ENCODE measurements around the gene OR52B6. TPM values are rescaled to one million over a fixed set of nuclear protein-coding genes. Genes with fewer than 3 reads are reported as not detected.

The OR52B6 gene
- not detected for total RNA-seq

- no peak for DNase-seq
- no peaks in the 10 kb centered on the region for H3K4me1 Mint-ChIP-seq
- no peak within 1 kb of the TSS for H3K4me3 Mint-ChIP-seq
- H3K27ac Mint-ChIP-seq = no peak within 1 kb of the TSS
- no peaks in the 10 kb centered on the region for H3K9me3 Mint-ChIP-seq (ENCODE audit: low read depth)
- no peaks in the 10 kb centered on the region for H3K36me3 Mint-ChIP-seq
- no peak for ATAC-seq
- no peaks in the 10 kb centered on the region for H3K27me3 Mint-ChIP-seq
- CTCF ChIA-PET = no interaction called here
These were observed at the start of gene OR52B6 for GRCh38 chr11:5580577-5580976. Gene OR52B6, plus strand, starts transcription at chr11:5580877. Its CDS starts 0 bp downstream, at chr11:5580877.

GRCh38 chr11:5531053-5531831 lies 49.4 kb upstream of the OR52B6 start:
- no peak overlapping the region for H3K27ac Mint-ChIP-seq
- H3K4me3 Mint-ChIP-seq = no peak overlapping the region
- H3K4me1 Mint-ChIP-seq = no peaks in the 10 kb centered on the region
- H3K9me3 Mint-ChIP-seq (ENCODE audit: low read depth) = no peaks in the 10 kb centered on the region
- peaks cover 5% of the 10 kb centered on the region for H3K27me3 Mint-ChIP-seq
- H3K36me3 Mint-ChIP-seq = no peaks in the 10 kb centered on the region
- CTCF ChIA-PET = no interaction called here
- no peak for DNase-seq
- ATAC-seq = no peak

- Mint-ChIP-seq H3K4me3 (no peak overlapping the region), H3K27ac (no peak overlapping the region), H3K36me3 (no peaks in the 10 kb centered on the region), H3K9me3 (ENCODE audit: low read depth) (no peaks in the 10 kb centered on the region), H3K27me3 (peaks cover 12% of the 10 kb centered on the region), H3K4me1 (no peaks in the 10 kb centered on the region)
- DNase-seq = no peak
- ATAC-seq = no peak
- CTCF ChIA-PET = no interaction called here
These were observed 46.6 kb upstream of the OR52B6 start for GRCh38 chr11:5534046-5534445.

- Mint-ChIP-seq H3K9me3 (ENCODE audit: low read depth) (no peaks in the 10 kb centered on the region), H3K4me3 (no peak overlapping the region), H3K27me3 (peaks cover 13% of the 10 kb centered on the region), H3K4me1 (no peaks in the 10 kb centered on the region), H3K36me3 (no peaks in the 10 kb centered on the region), H3K27ac (no peak overlapping the region)
- CTCF ChIA-PET = no interaction called here
- no peak for ATAC-seq
- DNase-seq = no peak
These were observed 44.2 kb upstream of the OR52B6 start for GRCh38 chr11:5536482-5536881.

GRCh38 chr11:5541427-5541826 lies 39.2 kb upstream of the OR52B6 start:
- no peak for ATAC-seq
- no peak for DNase-seq
- H3K9me3 Mint-ChIP-seq (ENCODE audit: low read depth) = no peaks in the 10 kb centered on the region
- no peak overlapping the region for H3K4me3 Mint-ChIP-seq
- no peaks in the 10 kb centered on the region for H3K4me1 Mint-ChIP-seq
- H3K36me3 Mint-ChIP-seq = no peaks in the 10 kb centered on the region
- peaks cover 11% of the 10 kb centered on the region for H3K27me3 Mint-ChIP-seq
- CTCF ChIA-PET = no interaction called here
- H3K27ac Mint-ChIP-seq = no peak overlapping the region

GRCh38 chr11:5546457-5546856 lies 34.2 kb upstream of the OR52B6 start:
- CTCF ChIA-PET = no interaction called here
- Mint-ChIP-seq H3K4me3 (no peak overlapping the region), H3K27ac (no peak overlapping the region), H3K4me1 (no peaks in the 10 kb centered on the region), H3K27me3 (peaks cover 4% of the 10 kb centered on the region), H3K36me3 (no peaks in the 10 kb centered on the region), H3K9me3 (ENCODE audit: low read depth) (no peaks in the 10 kb centered on the region)
- no peak for DNase-seq
- ATAC-seq = no peak

GRCh38 chr11:5547982-5548381 lies 32.7 kb upstream of the OR52B6 start:
- no peak for ATAC-seq
- no peak for DNase-seq
- Mint-ChIP-seq H3K27me3 (peaks cover 9% of the 10 kb centered on the region), H3K27ac (no peak overlapping the region), H3K4me1 (no peaks in the 10 kb centered on the region), H3K9me3 (ENCODE audit: low read depth) (no peaks in the 10 kb centered on the region), H3K4me3 (no peak overlapping the region), H3K36me3 (no peaks in the 10 kb centered on the region)
- CTCF ChIA-PET = no interaction called here

- Mint-ChIP-seq H3K9me3 (ENCODE audit: low read depth) (no peaks in the 10 kb centered on the region), H3K27ac (no peak within 1 kb of the TSS), H3K27me3 (peaks cover 9% of the 10 kb centered on the region), H3K4me1 (no peaks in the 10 kb centered on the region), H3K36me3 (no peaks in the 10 kb centered on the region), H3K4me3 (no peak within 1 kb of the TSS)
- CTCF ChIA-PET = no interaction called here
- no peak for ATAC-seq
- DNase-seq = no peak
These were observed 32.2 kb upstream of the OR52B6 start, which contains the start of gene OR52H1 for GRCh38 chr11:5548440-5548839. Gene OR52H1, minus strand, starts transcription at chr11:5548540. Its CDS starts 3,035 bp downstream, at chr11:5545505.

- Mint-ChIP-seq H3K9me3 (ENCODE audit: low read depth) (no peaks in the 10 kb centered on the region), H3K4me3 (no peak overlapping the region), H3K27me3 (peaks cover 14% of the 10 kb centered on the region), H3K27ac (no peak overlapping the region), H3K4me1 (no peaks in the 10 kb centered on the region), H3K36me3 (no peaks in the 10 kb centered on the region)
- DNase-seq (no peak), ATAC-seq (no peak)
- CTCF ChIA-PET = no interaction called here
These were observed 30.1 kb upstream of the OR52B6 start for GRCh38 chr11:5550440-5551095.

GRCh38 chr11:5553343-5553742 lies 27.3 kb upstream of the OR52B6 start:
- DNase-seq (no peak), ATAC-seq (no peak)
- CTCF ChIA-PET = no interaction called here
- peaks cover 23% of the 10 kb centered on the region for H3K27me3 Mint-ChIP-seq
- no peaks in the 10 kb centered on the region for H3K4me1 Mint-ChIP-seq
- no peaks in the 10 kb centered on the region for H3K9me3 Mint-ChIP-seq (ENCODE audit: low read depth)
- H3K36me3 Mint-ChIP-seq = no peaks in the 10 kb centered on the region
- H3K27ac Mint-ChIP-seq = no peak overlapping the region
- no peak overlapping the region for H3K4me3 Mint-ChIP-seq

- no peak for ATAC-seq
- no peaks in the 10 kb centered on the region for H3K36me3 Mint-ChIP-seq
These were observed 24.0 kb upstream of the OR52B6 start for GRCh38 chr11:5556596-5557188.

GRCh38 chr11:5557751-5558150 lies 22.9 kb upstream of the OR52B6 start:
- Mint-ChIP-seq H3K9me3 (ENCODE audit: low read depth) (no peaks in the 10 kb centered on the region), H3K27ac (no peak overlapping the region), H3K27me3 (peaks cover 18% of the 10 kb centered on the region), H3K36me3 (no peaks in the 10 kb centered on the region), H3K4me1 (no peaks in the 10 kb centered on the region), H3K4me3 (no peak overlapping the region)
- no peak for DNase-seq
- no peak for ATAC-seq
- CTCF ChIA-PET = no interaction called here

More at GRCh38 chr11:5556596-5557188, 24.0 kb upstream of the OR52B6 start:
- DNase-seq = no peak
- peaks cover 21% of the 10 kb centered on the region for H3K27me3 Mint-ChIP-seq
- no peak overlapping the region for H3K27ac Mint-ChIP-seq
- H3K4me1 Mint-ChIP-seq = no peaks in the 10 kb centered on the region
- H3K4me3 Mint-ChIP-seq = no peak overlapping the region
- H3K9me3 Mint-ChIP-seq (ENCODE audit: low read depth) = no peaks in the 10 kb centered on the region
- CTCF ChIA-PET = no interaction called here

- no peak for DNase-seq
- Mint-ChIP-seq H3K9me3 (ENCODE audit: low read depth) (peaks cover 5% of the 10 kb centered on the region), H3K4me3 (no peak overlapping the region), H3K4me1 (peaks cover 7% of the 10 kb centered on the region), H3K27ac (no peak overlapping the region), H3K27me3 (peaks cover 11% of the 10 kb centered on the region), H3K36me3 (peaks cover 3% of the 10 kb centered on the region)
- CTCF ChIA-PET = no interaction called here
- ATAC-seq = no peak
These were observed 16.2 kb upstream of the OR52B6 start for GRCh38 chr11:5564259-5565019.
